Measurements from ENCODE around the gene CLEC4F.

DNA sequence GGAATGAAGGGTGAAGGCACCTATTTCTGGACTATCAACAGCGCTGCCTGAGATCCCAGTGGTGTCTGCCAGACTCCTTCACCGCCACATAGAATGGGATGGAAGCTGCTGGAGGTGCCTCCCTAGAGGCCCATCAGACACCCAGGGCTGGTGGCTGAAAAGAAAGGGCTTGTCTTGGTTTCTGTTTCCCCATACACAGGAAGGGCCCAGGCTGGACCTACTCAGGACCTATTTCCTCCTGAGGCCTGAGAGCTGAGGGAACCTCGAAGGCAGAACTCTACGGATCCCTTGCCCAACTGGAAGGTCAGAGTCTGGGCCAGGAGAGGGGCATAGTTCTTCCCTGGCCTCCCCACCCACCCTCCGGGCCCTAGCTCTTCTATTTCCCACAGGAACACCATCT is 2.9 kb upstream of the CLEC4F start:
- TF ChIP-seq, protein P1, sequence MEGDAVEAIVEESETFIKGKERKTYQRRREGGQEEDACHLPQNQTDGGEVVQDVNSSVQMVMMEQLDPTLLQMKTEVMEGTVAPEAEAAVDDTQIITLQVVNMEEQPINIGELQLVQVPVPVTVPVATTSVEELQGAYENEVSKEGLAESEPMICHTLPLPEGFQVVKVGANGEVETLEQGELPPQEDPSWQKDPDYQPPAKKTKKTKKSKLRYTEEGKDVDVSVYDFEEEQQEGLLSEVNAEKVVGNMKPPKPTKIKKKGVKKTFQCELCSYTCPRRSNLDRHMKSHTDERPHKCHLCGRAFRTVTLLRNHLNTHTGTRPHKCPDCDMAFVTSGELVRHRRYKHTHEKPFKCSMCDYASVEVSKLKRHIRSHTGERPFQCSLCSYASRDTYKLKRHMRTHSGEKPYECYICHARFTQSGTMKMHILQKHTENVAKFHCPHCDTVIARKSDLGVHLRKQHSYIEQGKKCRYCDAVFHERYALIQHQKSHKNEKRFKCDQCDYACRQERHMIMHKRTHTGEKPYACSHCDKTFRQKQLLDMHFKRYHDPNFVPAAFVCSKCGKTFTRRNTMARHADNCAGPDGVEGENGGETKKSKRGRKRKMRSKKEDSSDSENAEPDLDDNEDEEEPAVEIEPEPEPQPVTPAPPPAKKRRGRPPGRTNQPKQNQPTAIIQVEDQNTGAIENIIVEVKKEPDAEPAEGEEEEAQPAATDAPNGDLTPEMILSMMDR (IDR thresholded peaks at IDR 0.05), result no peak
- TF ChIP-seq EP300 (IDR thresholded peaks at IDR 0.05) (no peak), POLR2A (IDR thresholded peaks at IDR 0.05) (no peak)

All from ovary (tissue), 3 donors.